ENCODE data around the gene HIVEP2. TPM values are rescaled to one million over a fixed set of nuclear protein-coding genes. Genes with fewer than 3 reads are reported as not detected.

The HIVEP2 gene
- total RNA-seq, 2 experiments from 2014 or later = 30.2 to 35.4 TPM

GRCh38 chr6:142848156-142848555 is 96.8 kb downstream of the HIVEP2 start:
- no peaks in the 10 kb centered on the region for H3K27me3 Mint-ChIP-seq
- CTCF ChIA-PET = interaction anchor here (2.2 kb wide), 1 partner anchor 11 kb away, joined by 5 read pairs; no protein-coding TSS in a partner anchor
- peaks cover 93% of the 10 kb centered on the region for H3K4me1 Mint-ChIP-seq
- H3K36me3 Mint-ChIP-seq (ENCODE audit: low read depth) = peaks cover 20% of the 10 kb centered on the region
- no peak overlapping the region for H3K27ac Mint-ChIP-seq
- no peak for DNase-seq
- POLR2A ChIA-PET = no interaction called here
- H3K4me3 Mint-ChIP-seq = no peak overlapping the region
- no peaks in the 10 kb centered on the region for H3K9me3 Mint-ChIP-seq

- Mint-ChIP-seq H3K27me3 (no peaks in the 10 kb centered on the region), H3K36me3 (ENCODE audit: low read depth) (peaks cover 14% of the 10 kb centered on the region), H3K4me3 (peak overlapping the region; percentile 77), H3K27ac (peak overlapping the region; percentile 96), H3K9me3 (no peaks in the 10 kb centered on the region), H3K4me1 (peaks cover 92% of the 10 kb centered on the region)
- POLR2A ChIA-PET = no interaction called here
- CTCF ChIA-PET = interaction anchor here (1.2 to 2.2 kb wide), 2 partner anchors 9 to 18 kb away, joined by 5 to 10 read pairs; no protein-coding TSS in a partner anchor
- DNase-seq = no peak
Observed at GRCh38 chr6:142846883-142847287, 98.1 kb downstream of the HIVEP2 start.

- H3K27me3 Mint-ChIP-seq = no peaks in the 10 kb centered on the region
- no peak for DNase-seq
- no peaks in the 10 kb centered on the region for H3K9me3 Mint-ChIP-seq
- peak overlapping the region; percentile 77 for H3K4me3 Mint-ChIP-seq
- peaks cover 92% of the 10 kb centered on the region for H3K4me1 Mint-ChIP-seq
- ChIA-PET CTCF (interaction anchor here (1.2 kb wide), 1 partner anchor 19 kb away, joined by 10 read pairs; no protein-coding TSS in a partner anchor), POLR2A (no interaction called here)
- peak overlapping the region; percentile 96 for H3K27ac Mint-ChIP-seq
- H3K36me3 Mint-ChIP-seq (ENCODE audit: low read depth) = peaks cover 14% of the 10 kb centered on the region
Observed at GRCh38 chr6:142846459-142846831, 98.5 kb downstream of the HIVEP2 start.

- H3K36me3 Mint-ChIP-seq (ENCODE audit: low read depth) = peaks cover 13% of the 10 kb centered on the region
- H3K27me3 Mint-ChIP-seq = no peaks in the 10 kb centered on the region
- H3K4me3 Mint-ChIP-seq = peak overlapping the region; percentile 77
- POLR2A ChIA-PET = no interaction called here
- peak overlapping the region; percentile 96 for H3K27ac Mint-ChIP-seq
- peaks cover 89% of the 10 kb centered on the region for H3K4me1 Mint-ChIP-seq
- CTCF ChIA-PET = interaction anchor here (0.8 to 1.3 kb wide), 3 partner anchors 19 to 75 kb away, joined by 3 to 10 read pairs (median 4); no protein-coding TSS in a partner anchor
- no peaks in the 10 kb centered on the region for H3K9me3 Mint-ChIP-seq
- DNase-seq = peak; percentile 74
Observed at GRCh38 chr6:142845624-142846458, 99.1 kb downstream of the HIVEP2 start.

GRCh38 chr6:142845143-142845571 is 99.8 kb downstream of the HIVEP2 start:
- Mint-ChIP-seq H3K27ac (peak overlapping the region; percentile 96), H3K36me3 (ENCODE audit: low read depth) (peaks cover 11% of the 10 kb centered on the region), H3K9me3 (no peaks in the 10 kb centered on the region), H3K27me3 (no peaks in the 10 kb centered on the region), H3K4me3 (peak overlapping the region; percentile 77), H3K4me1 (peaks cover 85% of the 10 kb centered on the region)
- CTCF ChIA-PET = interaction anchor here (0.8 to 1.3 kb wide), 2 partner anchors 38 to 74 kb away, joined by 3 to 4 read pairs; no protein-coding TSS in a partner anchor
- no peak for DNase-seq
- POLR2A ChIA-PET = no interaction called here

GRCh38 chr6:142844065-142844755 is 100.8 kb downstream of the HIVEP2 start:
- H3K4me1 Mint-ChIP-seq = peaks cover 86% of the 10 kb centered on the region
- ChIA-PET POLR2A (no interaction called here), CTCF (interaction anchor here (0.6 to 3.0 kb wide), 5 partner anchors 9 to 22 kb away, joined by 4 to 10 read pairs (median 6); no protein-coding TSS in a partner anchor)
- no peak for DNase-seq
- H3K4me3 Mint-ChIP-seq = peak overlapping the region; percentile 77
- H3K36me3 Mint-ChIP-seq (ENCODE audit: low read depth) = peaks cover 11% of the 10 kb centered on the region
- H3K9me3 Mint-ChIP-seq = no peaks in the 10 kb centered on the region
- peak overlapping the region; percentile 96 for H3K27ac Mint-ChIP-seq
- H3K27me3 Mint-ChIP-seq = no peaks in the 10 kb centered on the region

GRCh38 chr6:142843361-142843760 is 101.6 kb downstream of the HIVEP2 start:
- no peak for DNase-seq
- peak overlapping the region; percentile 96 for H3K27ac Mint-ChIP-seq
- H3K27me3 Mint-ChIP-seq = no peaks in the 10 kb centered on the region
- POLR2A ChIA-PET = interaction anchor here (0.6 to 1.3 kb wide), 3 partner anchors 13 to 100 kb away, joined by 4 to 15 read pairs (median 4); no protein-coding TSS in a partner anchor
- peaks cover 6% of the 10 kb centered on the region for H3K36me3 Mint-ChIP-seq (ENCODE audit: low read depth)
- no peaks in the 10 kb centered on the region for H3K9me3 Mint-ChIP-seq
- CTCF ChIA-PET = interaction anchor here (0.6 to 3.0 kb wide), 8 partner anchors 9 to 103 kb away, joined by 4 to 10 read pairs (median 5); no protein-coding TSS in a partner anchor
- peaks cover 88% of the 10 kb centered on the region for H3K4me1 Mint-ChIP-seq
- peak overlapping the region; percentile 77 for H3K4me3 Mint-ChIP-seq

GRCh38 chr6:142842418-142843261 is 102.3 kb downstream of the HIVEP2 start:
- CTCF ChIA-PET = interaction anchor here (0.7 to 3.0 kb wide), 9 partner anchors 9 to 104 kb away, joined by 3 to 10 read pairs (median 5); no protein-coding TSS in a partner anchor
- POLR2A ChIA-PET = interaction anchor here (0.6 to 1.3 kb wide), 4 partner anchors 14 to 101 kb away, joined by 3 to 15 read pairs (median 4); no protein-coding TSS in a partner anchor
- peaks cover 6% of the 10 kb centered on the region for H3K36me3 Mint-ChIP-seq (ENCODE audit: low read depth)

GRCh38 chr6:142841915-142842314 is 103.1 kb downstream of the HIVEP2 start:
- DNase-seq = no peak
- Mint-ChIP-seq H3K4me1 (peaks cover 86% of the 10 kb centered on the region), H3K27me3 (no peaks in the 10 kb centered on the region), H3K27ac (peak overlapping the region; percentile 96), H3K4me3 (peak overlapping the region; percentile 77), H3K36me3 (ENCODE audit: low read depth) (peaks cover 5% of the 10 kb centered on the region), H3K9me3 (no peaks in the 10 kb centered on the region)
- POLR2A ChIA-PET = no interaction called here
- CTCF ChIA-PET = interaction anchor here (0.8 to 3.0 kb wide), 4 partner anchors 10 to 105 kb away, joined by 3 to 9 read pairs (median 4); no protein-coding TSS in a partner anchor

More at GRCh38 chr6:142842418-142843261, 102.3 kb downstream of the HIVEP2 start:
- Mint-ChIP-seq H3K4me3 (peak overlapping the region; percentile 77), H3K27me3 (no peaks in the 10 kb centered on the region), H3K4me1 (peaks cover 88% of the 10 kb centered on the region), H3K9me3 (no peaks in the 10 kb centered on the region), H3K27ac (peak overlapping the region; percentile 96)
- DNase-seq = peak; percentile 57

- POLR2A ChIA-PET = no interaction called here
- no peak for DNase-seq
- H3K4me3 Mint-ChIP-seq = no peak overlapping the region
- peaks cover 21% of the 10 kb centered on the region for H3K36me3 Mint-ChIP-seq (ENCODE audit: low read depth)
- H3K27me3 Mint-ChIP-seq = no peaks in the 10 kb centered on the region
- CTCF ChIA-PET = interaction anchor here (1.0 kb wide), 1 partner anchor 9 kb away, joined by 3 read pairs; no protein-coding TSS in a partner anchor
- peaks cover 74% of the 10 kb centered on the region for H3K4me1 Mint-ChIP-seq
- H3K27ac Mint-ChIP-seq = peak overlapping the region; percentile 31
- H3K9me3 Mint-ChIP-seq = no peaks in the 10 kb centered on the region
Observed at GRCh38 chr6:142839686-142840040, 105.3 kb downstream of the HIVEP2 start.

GRCh38 chr6:142838821-142839685 is 105.9 kb downstream of the HIVEP2 start:
- no peaks in the 10 kb centered on the region for H3K9me3 Mint-ChIP-seq
- ChIA-PET CTCF (interaction anchor here (1.0 to 2.0 kb wide), 2 partner anchors 9 kb away, joined by 3 to 5 read pairs; no protein-coding TSS in a partner anchor), POLR2A (no interaction called here)
- H3K27ac Mint-ChIP-seq = peak overlapping the region; percentile 28
- no peak for DNase-seq
- peaks cover 68% of the 10 kb centered on the region for H3K4me1 Mint-ChIP-seq
- no peak overlapping the region for H3K4me3 Mint-ChIP-seq
- H3K27me3 Mint-ChIP-seq = no peaks in the 10 kb centered on the region
- H3K36me3 Mint-ChIP-seq (ENCODE audit: low read depth) = peaks cover 21% of the 10 kb centered on the region

All from activated CD4-positive, alpha-beta T cell treated with anti-CD3 and anti-CD28 coated beads, Interleukin-2, amount 10 ng/mL, durations not matched to agents 7 days and 5 days (primary cell).